Posterior vena cava (tissue), 2 donors: ENCODE results near the gene ARHGAP6. TPM values are rescaled to one million over a fixed set of nuclear protein-coding genes. Genes with fewer than 3 reads are reported as not detected.
"Not testable (repeated sequence)": the region's sequence is repeated elsewhere in the genome, so short reads cannot be mapped to it uniquely, and the experiment has no call there.

Experiments
- DNase-seq: peaks from one replicate; pipeline ENCODE4 v3.0.0-alpha.2; 2020; ENCODE audit warnings: low spot score
- intact Hi-C, 2 donors: fragments of 100-400 bp; cut with DNase I; formaldehyde crosslinking; loops; one replicate each; pipeline versions ENCODE4 v1.14.1 to v1.14.2; 2022 to 2023
- total RNA-seq, 2 donors: library from RNA; stranded (reverse); fragmentation: NEBNext Ultra II Directional; extraction: Animal tissue kit (Norgen Biotek cat#: 25700); gene quantifications; one replicate each; pipeline ENCODE4 v1.2.1, GENCODE V29; 2021
- donor health status: DM: yes; HTN: yes; CAD: no.
- donor health status: DM: yes; HTN: yes; CAD: no.

The ARHGAP6 gene
- total RNA-seq, 2 donors from 2014 or later = 19.6 to 20.2 TPM

GRCh38 chrX:11588097-11588496, 77.6 kb downstream of the ARHGAP6 start:
- no peak for DNase-seq
- intact Hi-C loops = no loop called here

GRCh38 chrX:11585174-11585573, 80.5 kb downstream of the ARHGAP6 start:
- intact Hi-C loops = no loop called here
- no peak for DNase-seq

- DNase-seq = no peak
- intact Hi-C loops = no loop called here
Observed at GRCh38 chrX:11580789-11581188, 84.9 kb downstream of the ARHGAP6 start.

DNA sequence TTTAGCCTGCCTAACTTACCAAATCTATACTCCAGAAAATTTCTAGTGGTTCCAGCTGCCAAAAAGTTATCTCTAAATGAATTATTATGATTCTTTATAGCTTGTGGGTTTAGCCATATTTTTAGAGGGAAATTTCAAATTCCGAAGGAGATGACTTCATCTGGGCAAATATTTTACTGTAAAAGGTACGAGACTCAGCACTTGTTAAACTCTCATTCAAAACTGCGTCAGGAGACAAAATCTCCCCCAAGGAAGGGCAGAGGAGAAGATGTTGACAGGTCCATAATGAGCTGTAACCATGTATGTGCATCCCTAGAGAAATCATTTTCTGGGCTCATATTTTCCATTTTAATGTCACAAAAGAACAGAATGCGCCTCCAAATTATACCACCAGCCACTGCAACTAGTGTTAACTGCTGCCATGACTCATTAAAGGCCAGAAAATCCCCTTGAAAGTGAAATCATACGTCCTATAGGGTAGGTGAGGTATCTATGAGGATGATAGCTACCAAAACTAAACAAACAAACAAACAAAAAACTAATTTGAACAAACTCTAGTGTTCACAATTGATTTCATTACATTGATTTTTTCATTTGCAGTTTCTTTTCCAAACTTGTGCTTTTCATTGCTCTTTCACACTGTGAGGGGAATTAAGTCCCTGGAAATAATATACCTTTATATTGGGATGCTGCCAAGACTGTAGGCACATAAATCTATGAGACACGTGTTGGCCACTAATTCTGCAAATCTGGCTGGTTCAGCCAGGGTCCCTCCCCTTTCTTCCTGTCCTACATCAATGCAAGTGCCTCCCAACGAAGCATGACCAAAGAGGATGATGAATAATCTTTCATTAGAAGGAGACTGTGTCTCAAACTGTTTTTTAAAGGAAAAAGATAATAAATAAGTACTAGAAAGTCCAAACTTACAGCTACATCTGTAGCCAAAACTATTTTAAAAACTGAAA, 85.8 kb downstream of the ARHGAP6 start:
- DNase-seq = no peak
- intact Hi-C loops = no loop called here

GRCh38 chrX:11578301-11578700, 87.4 kb downstream of the ARHGAP6 start:
- DNase-seq, intact Hi-C loops: not testable (repeated sequence)

DNA sequence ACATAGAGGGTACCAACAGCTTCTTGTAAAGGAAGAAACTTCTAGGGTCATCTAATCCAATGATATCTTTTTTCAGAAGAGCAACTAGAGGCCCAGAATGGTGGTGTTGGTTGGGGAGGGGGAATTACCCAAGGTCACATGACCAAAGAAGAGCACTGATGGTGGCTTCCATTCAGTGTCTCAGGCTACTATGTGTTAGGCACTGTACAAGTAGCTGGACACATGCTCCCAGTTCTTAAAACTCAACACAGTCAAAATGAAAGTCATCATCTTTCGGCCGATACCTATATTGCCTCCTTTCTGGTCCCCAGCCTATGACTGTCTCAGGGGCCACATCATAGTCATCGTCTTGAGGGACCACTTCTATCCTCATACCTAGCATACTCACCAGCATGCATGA, 88.1 kb downstream of the ARHGAP6 start:
- DNase-seq = no peak
- intact Hi-C loops = no loop called here

- DNase-seq = no peak
- intact Hi-C loops = no loop called here
Observed at GRCh38 chrX:11575332-11575731, 90.4 kb downstream of the ARHGAP6 start.

- no peak for DNase-seq
- intact Hi-C loops = no loop called here
Observed at GRCh38 chrX:11567528-11568220, 98.0 kb downstream of the ARHGAP6 start.

DNA sequence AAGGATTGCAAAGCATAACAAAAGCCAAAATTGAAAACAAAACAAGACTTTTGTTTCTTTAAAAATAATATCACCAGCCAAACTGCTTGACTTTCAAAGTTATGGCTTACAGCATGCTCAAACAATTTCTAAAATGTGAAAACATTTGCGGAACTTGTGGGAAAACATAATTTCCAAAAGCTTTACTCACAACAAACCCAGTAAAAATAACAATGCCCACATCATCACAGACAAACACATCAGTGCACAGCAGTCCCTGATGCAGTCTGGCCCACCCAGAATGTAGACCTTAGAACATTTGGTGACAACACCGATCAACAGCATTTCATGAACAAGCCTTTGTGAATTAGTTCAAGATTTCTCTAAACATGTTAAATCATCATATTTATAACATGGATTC, 98.9 kb downstream of the ARHGAP6 start:
- intact Hi-C loops = no loop called here
- DNase-seq = no peak

GRCh38 chrX:11566173-11566572, 99.5 kb downstream of the ARHGAP6 start:
- intact Hi-C loops = no loop called here
- DNase-seq = no peak

DNA sequence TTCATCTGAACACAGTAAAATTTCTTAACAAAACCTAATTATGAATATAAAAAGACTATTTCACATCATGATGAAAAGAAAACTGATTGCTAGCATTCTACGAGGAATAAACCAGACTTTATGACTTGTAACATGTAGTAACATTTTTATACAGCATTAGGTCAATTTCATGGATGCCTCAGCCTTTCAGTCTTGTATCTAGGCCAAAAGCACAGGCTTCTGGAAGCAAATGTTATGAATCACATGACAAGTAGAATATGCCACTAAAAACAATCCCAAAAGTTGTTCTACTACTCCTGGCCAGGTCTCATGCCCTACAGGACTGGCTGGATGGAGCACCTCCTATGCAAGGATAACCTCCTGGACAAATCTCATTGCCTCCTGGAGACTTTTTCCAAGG, 101.2 kb downstream of the ARHGAP6 start:
- intact Hi-C loops = no loop called here

GRCh38 chrX:11562570-11562969, 103.2 kb downstream of the ARHGAP6 start:
- intact Hi-C loops = no loop called here

More for the DNA sequence above, 101.2 kb downstream of the ARHGAP6 start:
- no peak for DNase-seq

GRCh38 chrX:11558972-11559371, 106.7 kb downstream of the ARHGAP6 start:
- intact Hi-C loops = no loop called here
- no peak for DNase-seq

More at GRCh38 chrX:11562570-11562969, 103.2 kb downstream of the ARHGAP6 start:
- DNase-seq = no peak

GRCh38 chrX:11557120-11557519, 108.6 kb downstream of the ARHGAP6 start:
- no peak for DNase-seq
- intact Hi-C loops = no loop called here

DNA sequence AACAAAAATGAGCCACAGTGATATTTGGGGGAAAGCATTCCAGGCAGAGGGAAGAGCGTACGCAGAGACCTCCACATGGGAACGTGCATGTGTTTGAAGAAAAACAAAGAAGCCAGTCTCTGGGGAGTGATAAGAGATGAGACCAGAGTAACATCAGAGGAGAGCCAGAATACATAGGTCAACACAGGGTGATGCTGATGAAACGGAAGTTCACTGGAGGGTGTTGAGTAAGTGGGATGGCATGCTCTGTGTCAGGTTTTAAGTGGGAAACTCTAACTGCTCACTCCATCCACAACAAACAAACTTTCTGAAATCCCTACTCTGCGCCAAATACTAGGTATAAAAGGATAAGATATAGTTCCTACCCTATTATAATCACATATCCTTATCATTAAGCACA, 110.0 kb downstream of the ARHGAP6 start:
- DNase-seq = no peak
- intact Hi-C loops = no loop called here

- intact Hi-C loops = no loop called here
- no peak for DNase-seq
Observed at GRCh38 chrX:11553594-11553993, 112.1 kb downstream of the ARHGAP6 start.

- intact Hi-C loops = no loop called here
- DNase-seq = no peak
Observed at GRCh38 chrX:11551151-11551550, 114.6 kb downstream of the ARHGAP6 start.

GRCh38 chrX:11546917-11547316, 118.8 kb downstream of the ARHGAP6 start:
- intact Hi-C loops = no loop called here

DNA sequence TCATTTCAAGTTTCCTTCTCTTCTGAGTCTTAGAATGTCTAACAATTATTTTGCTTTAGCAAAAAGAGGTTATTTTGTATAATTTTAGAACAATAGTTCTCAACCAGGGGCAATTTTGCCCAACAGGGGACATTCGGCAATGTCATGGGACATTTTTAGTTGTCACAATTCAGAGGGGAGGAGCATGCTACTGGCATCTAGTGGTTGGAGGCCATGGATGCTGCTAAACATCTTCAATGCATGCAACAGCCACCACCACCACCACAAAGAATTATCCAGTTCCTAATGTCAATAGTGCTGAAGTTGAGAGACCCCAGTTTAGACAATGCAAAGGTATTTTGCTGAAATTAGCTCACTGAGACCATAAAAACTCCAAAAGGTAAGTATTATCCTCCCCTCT, 122.5 kb downstream of the ARHGAP6 start:
- no peak for DNase-seq
- intact Hi-C loops = no loop called here

More at GRCh38 chrX:11546917-11547316, 118.8 kb downstream of the ARHGAP6 start:
- DNase-seq = no peak

GRCh38 chrX:11541510-11541909, 124.2 kb downstream of the ARHGAP6 start:
- intact Hi-C loops = no loop called here
- no peak for DNase-seq
